GM21529 (cell line): ENCODE measurements around the gene TLK2.
"Not testable (repeated sequence)": the region's sequence is repeated elsewhere in the genome, so short reads cannot be mapped to it uniquely, and the experiment has no call there.

Source experiments
- ATAC-seq: cut with Tn5 transposase; IDR thresholded peaks from one replicate; pipeline ENCODE4 v1.9.1; 2021; ENCODE audit not compliant: unreplicated experiment

TLK2 gene

GRCh38 chr17:62482553-62482952 is 3.9 kb downstream of the TLK2 start:
- ATAC-seq: not testable (repeated sequence)

DNA sequence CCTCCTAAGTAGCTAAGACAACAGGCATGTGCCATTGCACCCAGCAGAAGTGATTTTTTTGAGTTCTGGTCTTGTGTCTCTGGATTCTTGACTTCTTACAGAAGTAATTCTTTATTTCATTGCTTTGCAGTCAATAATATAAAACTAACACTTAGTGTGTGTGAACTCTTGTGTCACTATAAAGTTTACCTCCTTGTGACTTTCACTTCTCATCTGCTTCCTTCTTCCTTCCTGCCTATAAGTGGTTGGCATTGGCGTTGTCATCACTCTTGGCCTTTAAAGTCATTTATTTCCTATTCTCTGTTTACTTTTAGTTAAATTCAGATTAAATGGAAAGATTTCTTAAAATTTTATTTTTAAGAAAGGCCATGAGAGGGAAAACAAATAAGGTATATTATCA is 12.4 kb downstream of the TLK2 start:
- ATAC-seq: not testable (repeated sequence)

DNA sequence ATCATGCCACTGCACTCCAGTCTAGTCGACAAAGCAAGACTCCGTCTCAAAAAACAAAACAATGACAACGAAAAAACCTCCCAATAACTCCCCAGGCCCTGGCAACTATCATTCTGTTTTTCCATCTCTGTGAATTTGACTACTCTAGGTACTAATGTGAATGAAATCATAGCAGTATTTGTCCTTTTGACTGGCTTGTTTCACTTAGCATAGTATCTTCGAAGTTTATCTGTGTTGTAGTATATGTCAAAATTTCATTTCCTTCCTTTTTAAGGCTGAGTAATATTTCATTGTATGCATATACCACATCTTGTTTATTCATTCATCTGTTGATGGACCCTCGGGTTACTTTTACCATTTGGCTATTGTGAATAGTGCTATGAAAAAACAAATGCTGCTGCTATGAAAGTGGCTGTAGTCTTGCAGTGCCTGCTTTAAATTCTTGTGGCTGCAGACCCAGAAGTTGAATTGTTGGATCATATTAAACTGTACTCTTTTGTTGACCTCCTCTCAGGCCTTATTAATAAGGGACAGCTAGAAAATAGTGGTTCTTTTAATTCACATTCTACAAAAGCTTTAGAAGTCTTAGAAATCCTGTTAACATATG is 14.5 kb downstream of the TLK2 start:
- not testable (repeated sequence) for ATAC-seq

DNA sequence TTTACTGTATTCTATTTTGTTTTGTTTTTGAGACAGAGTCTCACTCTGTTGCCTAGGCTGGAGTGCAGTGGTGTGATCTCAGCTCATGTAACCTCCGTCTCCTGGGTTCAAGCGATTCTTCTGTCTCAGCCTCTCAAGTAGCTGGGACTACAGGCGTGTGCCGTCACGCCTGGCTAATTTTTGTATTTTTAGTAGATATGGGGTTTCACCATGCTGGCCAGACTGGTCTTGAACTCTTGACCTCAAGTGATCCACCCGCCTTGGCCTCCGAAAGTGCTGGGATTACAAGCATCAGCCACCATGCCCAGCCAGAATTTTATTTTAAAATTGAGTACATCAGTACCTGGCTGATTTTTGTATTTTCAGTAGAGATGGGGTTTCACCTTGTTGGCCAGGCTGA is 15.4 kb downstream of the TLK2 start:
- not testable (repeated sequence) for ATAC-seq

DNA sequence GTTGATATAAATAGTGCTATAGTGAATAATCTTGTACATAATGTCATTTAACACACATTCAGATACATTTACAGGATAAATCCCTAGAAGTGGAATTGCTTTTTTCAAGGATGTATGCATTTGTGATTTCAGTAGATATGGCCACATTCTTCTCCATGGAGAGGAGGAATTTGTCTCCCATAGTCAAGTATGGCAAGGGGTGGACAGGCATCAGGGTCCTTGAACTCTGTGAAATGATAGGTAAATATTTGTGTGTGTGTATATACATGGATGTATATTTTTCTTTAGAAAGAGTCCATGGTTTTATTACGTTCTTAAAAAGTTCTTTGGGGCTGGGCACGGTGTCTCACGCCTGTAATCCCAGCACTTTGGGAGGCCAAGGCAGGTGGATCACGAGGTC is 17.7 kb downstream of the TLK2 start:
- ATAC-seq: not testable (repeated sequence)

DNA sequence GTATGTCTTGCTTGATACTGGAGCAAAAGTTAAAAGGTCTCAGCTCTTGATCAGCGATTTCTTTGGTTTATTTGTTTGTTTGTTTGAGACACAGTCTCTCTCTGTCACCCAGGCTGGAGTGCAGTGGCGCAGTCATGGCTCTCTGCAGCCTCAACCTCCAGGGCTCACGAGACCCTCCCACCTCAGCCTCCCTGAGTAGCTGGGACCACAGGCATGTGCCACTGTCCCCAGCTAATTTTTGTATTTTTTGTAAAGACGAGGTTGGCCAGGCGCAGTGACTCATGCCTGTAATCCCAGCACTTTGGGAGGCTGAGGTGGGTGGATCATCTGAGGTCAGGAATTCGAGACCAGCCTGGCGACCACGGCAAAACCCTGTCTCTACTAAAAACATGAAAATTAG is 20.2 kb downstream of the TLK2 start:
- ATAC-seq: not testable (repeated sequence)

- not testable (repeated sequence) for ATAC-seq
Observed at GRCh38 chr17:62500463-62500862, 21.8 kb downstream of the TLK2 start.

DNA sequence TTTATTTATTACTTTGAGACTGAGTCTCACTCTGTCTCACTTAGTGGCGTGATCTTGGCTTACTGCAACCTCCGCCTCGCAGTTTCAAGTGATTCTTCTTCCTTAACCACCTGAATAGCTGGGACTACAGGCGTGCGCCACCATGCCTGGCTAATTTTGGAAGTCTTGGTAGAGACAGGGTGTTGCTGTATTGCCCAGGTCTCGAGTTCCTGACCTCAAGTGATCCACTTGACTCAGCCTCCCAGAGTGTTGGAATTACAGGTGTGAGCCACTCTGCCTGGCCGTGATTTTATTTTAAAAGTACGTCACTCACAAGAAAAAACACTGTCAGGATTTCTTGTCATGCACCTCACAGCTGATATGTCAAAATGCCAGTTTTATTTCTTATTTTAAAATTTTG is 26.2 kb downstream of the TLK2 start:
- not testable (repeated sequence) for ATAC-seq

- ATAC-seq: peak; percentile 50
Observed at GRCh38 chr17:62507191-62507836, 28.7 kb downstream of the TLK2 start.

- ATAC-seq: not testable (repeated sequence)
Observed at GRCh38 chr17:62510247-62510819, 31.7 kb downstream of the TLK2 start.

DNA sequence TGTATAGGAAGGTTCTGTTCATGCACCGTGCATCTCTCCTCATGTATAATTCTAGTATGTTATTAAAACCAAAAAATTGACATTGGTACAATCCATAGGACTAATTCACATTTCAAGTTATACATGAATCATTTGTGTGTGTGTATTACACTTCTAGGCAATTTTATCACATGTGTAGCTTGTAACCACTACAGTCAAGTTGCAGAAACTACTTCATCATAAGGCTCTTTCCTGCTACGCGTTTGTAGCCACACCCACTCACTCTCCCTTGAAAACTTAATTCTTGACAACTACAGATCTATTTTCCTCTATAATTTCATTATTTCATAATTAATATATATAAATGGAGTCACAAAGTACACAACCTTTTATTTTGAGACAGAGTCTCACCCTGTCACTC is 32.4 kb downstream of the TLK2 start:
- not testable (repeated sequence) for ATAC-seq

GRCh38 chr17:62516376-62516775 is 37.8 kb downstream of the TLK2 start:
- ATAC-seq: not testable (repeated sequence)

DNA sequence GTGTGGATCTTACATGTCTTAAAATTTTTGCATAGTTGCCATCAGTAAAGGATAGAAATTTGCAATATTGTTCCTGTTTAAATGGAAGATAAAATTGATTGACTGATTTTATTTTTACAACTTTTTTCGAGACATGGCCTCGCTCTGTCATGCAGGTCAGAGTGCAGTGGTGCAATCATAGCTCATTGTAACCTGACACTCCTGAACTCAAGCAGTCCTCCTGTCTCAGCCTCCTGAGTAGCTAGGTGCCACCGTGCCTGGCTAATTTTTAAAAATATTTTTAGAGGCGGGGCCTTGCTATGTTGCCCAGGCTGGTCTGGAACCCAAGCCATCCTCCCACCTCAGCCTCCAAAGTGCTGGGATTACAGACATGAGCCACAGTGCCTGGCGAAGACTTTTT is 42.7 kb downstream of the TLK2 start:
- ATAC-seq: not testable (repeated sequence)

- ATAC-seq: not testable (repeated sequence)
Observed at GRCh38 chr17:62524077-62524476, 45.5 kb downstream of the TLK2 start.

DNA sequence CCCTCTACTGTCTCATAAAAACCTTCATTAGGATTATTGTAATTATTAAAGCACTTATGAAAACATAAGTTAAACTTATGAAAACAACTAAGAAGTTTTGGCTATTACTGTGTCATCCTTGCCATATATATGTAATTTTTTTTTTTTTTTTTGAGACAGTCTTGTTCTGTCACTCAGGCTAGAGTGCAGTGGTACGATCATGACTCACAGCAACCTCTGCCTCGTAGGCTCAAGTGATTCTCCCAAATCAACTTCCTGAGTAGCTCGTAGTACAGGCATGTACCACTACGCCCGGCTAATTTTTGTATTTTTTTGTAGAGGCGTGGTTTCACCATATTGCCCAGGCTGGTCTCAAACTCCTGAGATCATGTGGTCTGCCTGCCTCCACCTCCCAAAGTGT is 46.7 kb downstream of the TLK2 start:
- not testable (repeated sequence) for ATAC-seq

- not testable (repeated sequence) for ATAC-seq
Observed at GRCh38 chr17:62530936-62531335, 52.3 kb downstream of the TLK2 start.

DNA sequence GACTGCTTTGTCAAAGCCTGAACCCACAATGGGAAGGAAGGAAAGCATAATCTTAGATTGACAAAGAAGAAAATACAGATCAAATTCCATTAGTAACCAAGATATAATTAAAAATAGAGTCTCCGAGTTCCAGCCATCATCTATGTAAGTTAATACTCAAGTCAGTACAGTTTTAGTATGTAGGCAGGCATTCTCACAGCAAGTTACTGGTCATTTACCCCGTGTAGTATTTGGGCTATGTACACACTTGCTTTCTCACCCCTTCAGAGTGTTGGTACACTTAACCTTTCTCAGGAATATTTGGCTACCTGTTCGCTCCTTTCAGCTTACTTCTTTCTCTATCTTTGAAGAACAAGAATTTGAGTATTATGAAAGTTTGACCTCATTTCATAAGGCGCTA is 57.9 kb downstream of the TLK2 start:
- ATAC-seq: not testable (repeated sequence)

GRCh38 chr17:62541073-62541472 is 62.4 kb downstream of the TLK2 start:
- ATAC-seq: not testable (repeated sequence)

DNA sequence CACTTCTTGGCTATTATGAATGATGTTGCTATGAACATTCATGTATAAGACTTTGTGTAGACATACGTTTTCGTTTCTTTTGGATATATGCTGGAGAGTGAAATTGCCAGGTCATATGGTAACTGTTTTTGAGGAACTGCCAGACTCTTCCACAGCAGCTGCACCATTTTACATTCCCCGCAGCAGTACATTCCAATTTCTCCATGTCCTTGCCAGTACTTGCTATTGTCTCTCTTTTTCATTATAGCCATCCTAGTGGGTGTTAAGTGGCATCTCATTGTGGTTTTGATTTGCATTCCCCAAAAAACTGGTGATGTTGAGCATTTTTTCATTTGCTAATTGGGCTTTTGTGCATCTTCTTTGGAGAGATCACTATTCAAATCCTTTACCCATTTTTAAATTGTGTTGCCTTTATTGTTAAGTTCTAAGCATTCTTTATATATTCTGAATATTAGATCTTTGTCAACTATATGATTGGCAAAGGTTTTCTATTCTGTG is 64.7 kb downstream of the TLK2 start:
- not testable (repeated sequence) for ATAC-seq

GRCh38 chr17:62546066-62546465 is 67.4 kb downstream of the TLK2 start:
- not testable (repeated sequence) for ATAC-seq

GRCh38 chr17:62552851-62553659 is 74.4 kb downstream of the TLK2 start:
- peak; percentile 83 for ATAC-seq
